Mononuclear cell (primary cell): Measurements from ENCODE around the gene PLSCR2. TPM values are rescaled to one million over a fixed set of nuclear protein-coding genes. Genes with fewer than 3 reads are reported as not detected.
"Not testable (repeated sequence)": the region's sequence is repeated elsewhere in the genome, so short reads cannot be mapped to it uniquely, and the experiment has no call there.

Experiments
- H3K27me3 ChIP-seq: 2 replicates; pipeline ENCODE4 v1.6.0; 2011; ENCODE audit warnings: low read length, control low read depth; ENCODE audit not compliant: insufficient read depth
- H3K4me1 ChIP-seq: 2 replicates; pipeline ENCODE4 v1.5.1; 2011; ENCODE audit warnings: mild to moderate bottlenecking, low read length, control low read depth; ENCODE audit not compliant: insufficient read depth
- H3K4me3 ChIP-seq: 2 replicates; pipeline ENCODE4 v1.5.1; 2011; ENCODE audit warnings: mild to moderate bottlenecking, low read length, moderate library complexity
- H3K9me3 ChIP-seq: 2 replicates; pipeline ENCODE4 v1.5.1; 2011; ENCODE audit warnings: low read depth, mild to moderate bottlenecking, control low read depth, low read length
- total RNA-seq: library from RNA; depleted of rRNA; stranded (reverse); fragments of >200 nt; gene quantifications from one replicate; pipeline ENCODE4 v1.2.3, GENCODE V29; 2012

Gene PLSCR2
- total RNA-seq, 1 donor = not detected

GRCh38 chr3:146466604-146467003 is 2.8 kb downstream of the PLSCR2 start:
- peaks cover 5% of the 10 kb centered on the region for H3K4me1 ChIP-seq
- no peaks in the 10 kb centered on the region for H3K27me3 ChIP-seq
- no peak overlapping the region for H3K4me3 ChIP-seq
- H3K9me3 ChIP-seq = no peaks in the 10 kb centered on the region

GRCh38 chr3:146465693-146466465 is 3.5 kb downstream of the PLSCR2 start:
- Histone ChIP-seq H3K27me3 (no peaks in the 10 kb centered on the region), H3K4me3 (no peak overlapping the region), H3K9me3 (no peaks in the 10 kb centered on the region), H3K4me1 (peaks cover 5% of the 10 kb centered on the region)

GRCh38 chr3:146464783-146465182 is 4.6 kb downstream of the PLSCR2 start:
- Histone ChIP-seq H3K27me3 (no peaks in the 10 kb centered on the region), H3K9me3 (no peaks in the 10 kb centered on the region), H3K4me1 (peaks cover under 1% of the 10 kb centered on the region), H3K4me3 (no peak overlapping the region)

- Histone ChIP-seq H3K27me3 (no peaks in the 10 kb centered on the region), H3K4me3 (no peak overlapping the region), H3K9me3 (no peaks in the 10 kb centered on the region), H3K4me1 (no peaks in the 10 kb centered on the region)
These were observed 5.3 kb downstream of the PLSCR2 start for GRCh38 chr3:146464005-146464595.

GRCh38 chr3:146454796-146455195 is 14.6 kb downstream of the PLSCR2 start:
- Histone ChIP-seq H3K27me3 (no peaks in the 10 kb centered on the region), H3K4me1 (no peaks in the 10 kb centered on the region), H3K4me3 (no peak overlapping the region), H3K9me3 (no peaks in the 10 kb centered on the region)

- Histone ChIP-seq H3K4me1 (no peaks in the 10 kb centered on the region), H3K4me3 (no peak overlapping the region), H3K9me3 (no peaks in the 10 kb centered on the region), H3K27me3 (no peaks in the 10 kb centered on the region)
These were observed 19.7 kb downstream of the PLSCR2 start for GRCh38 chr3:146449613-146450012.

- Histone ChIP-seq H3K27me3 (no peaks in the 10 kb centered on the region), H3K9me3 (no peaks in the 10 kb centered on the region), H3K4me3 (no peak overlapping the region), H3K4me1 (no peaks in the 10 kb centered on the region)
These were observed 20.3 kb downstream of the PLSCR2 start for GRCh38 chr3:146449076-146449475.

- Histone ChIP-seq H3K4me3 (no peak overlapping the region), H3K4me1 (no peaks in the 10 kb centered on the region), H3K9me3 (no peaks in the 10 kb centered on the region), H3K27me3 (no peaks in the 10 kb centered on the region)
These were observed 23.3 kb downstream of the PLSCR2 start for GRCh38 chr3:146446026-146446425.

- not testable (repeated sequence) for H3K9me3 ChIP-seq, H3K4me3 ChIP-seq, H3K27me3 ChIP-seq, H3K4me1 ChIP-seq
These were observed 29.1 kb downstream of the PLSCR2 start for GRCh38 chr3:146440310-146440709.

- no peaks in the 10 kb centered on the region for H3K4me1 ChIP-seq
- no peaks in the 10 kb centered on the region for H3K9me3 ChIP-seq
- H3K4me3 ChIP-seq = no peak overlapping the region
These were observed 37.3 kb downstream of the PLSCR2 start for GRCh38 chr3:146432066-146432465.

GRCh38 chr3:146431240-146431639 is 38.1 kb downstream of the PLSCR2 start:
- Histone ChIP-seq H3K4me1 (no peaks in the 10 kb centered on the region), H3K4me3 (no peak overlapping the region), H3K9me3 (no peaks in the 10 kb centered on the region), H3K27me3 (no peaks in the 10 kb centered on the region)

More at GRCh38 chr3:146432066-146432465, 37.3 kb downstream of the PLSCR2 start:
- H3K27me3 ChIP-seq = no peaks in the 10 kb centered on the region

GRCh38 chr3:146425341-146425740 is 44.0 kb downstream of the PLSCR2 start:
- no peaks in the 10 kb centered on the region for H3K4me1 ChIP-seq
- H3K9me3 ChIP-seq = no peaks in the 10 kb centered on the region
- H3K4me3 ChIP-seq = no peak overlapping the region
- H3K27me3 ChIP-seq = no peaks in the 10 kb centered on the region

GRCh38 chr3:146421819-146422759 is 47.3 kb downstream of the PLSCR2 start:
- H3K9me3 ChIP-seq = no peaks in the 10 kb centered on the region
- no peaks in the 10 kb centered on the region for H3K4me1 ChIP-seq

GRCh38 chr3:146416366-146416765 is 53.0 kb downstream of the PLSCR2 start:
- Histone ChIP-seq H3K4me3 (no peak overlapping the region), H3K9me3 (no peaks in the 10 kb centered on the region), H3K4me1 (no peaks in the 10 kb centered on the region), H3K27me3 (no peaks in the 10 kb centered on the region)

More at GRCh38 chr3:146421819-146422759, 47.3 kb downstream of the PLSCR2 start:
- Histone ChIP-seq H3K4me3 (no peak overlapping the region), H3K27me3 (no peaks in the 10 kb centered on the region)

GRCh38 chr3:146414010-146414409 is 55.4 kb downstream of the PLSCR2 start:
- no peaks in the 10 kb centered on the region for H3K4me1 ChIP-seq
- no peak overlapping the region for H3K4me3 ChIP-seq

More at GRCh38 chr3:146414010-146414409, 55.4 kb downstream of the PLSCR2 start:
- Histone ChIP-seq H3K27me3 (no peaks in the 10 kb centered on the region), H3K9me3 (no peaks in the 10 kb centered on the region)
